ENCODE measurements around the gene H2AZ2. TPM values are rescaled to one million over a fixed set of nuclear protein-coding genes. Genes with fewer than 3 reads are reported as not detected.
"Not testable (repeated sequence)": the region's sequence is repeated elsewhere in the genome, so short reads cannot be mapped to it uniquely, and the experiment has no call there.

The H2AZ2 gene
- total RNA-seq, 1 donor from 2014 or later: 96.0 TPM

- Histone ChIP-seq H3K27me3 (ENCODE audit: control insufficient read depth in 3 of 3, insufficient read depth in 3 of 3, low read length in 3 of 3) (no peaks in the 10 kb centered on the region), H3K36me3 (ENCODE audit: control insufficient read depth in 3 of 3, insufficient read depth in 3 of 3, low read length in 3 of 3) (no peaks in the 10 kb centered on the region), H3K9ac (ENCODE audit: low read depth in 1 of 3, low read length in 3 of 3) (peak overlapping the region in 1 of 3 donors; percentile 90), H3K4me3 (ENCODE audit: low read length in 3 of 3) (no peak overlapping the region), H3K4me1 (ENCODE audit: control insufficient read depth in 3 of 3, insufficient read depth in 3 of 3, low read length in 3 of 3) (peaks cover 5 to 8% (median 6%) of the 10 kb centered on the region in 3 donors), H3K27ac (ENCODE audit: low read depth, low read length) (no peak overlapping the region), H3K9me3 (ENCODE audit: control insufficient read depth in 3 of 3, low read length in 3 of 3) (no peaks in the 10 kb centered on the region)
These were observed 1.5 kb upstream of the H2AZ2 start for GRCh38 chr7:44849259-44849884.

GRCh38 chr7:44847509-44847919 is 373 bp downstream of the H2AZ2 start:
- Histone ChIP-seq H3K4me3 (ENCODE audit: low read length in 3 of 3) (peak overlapping the region; percentile 81 to 93 (median 89)), H3K36me3 (ENCODE audit: control insufficient read depth in 3 of 3, insufficient read depth in 3 of 3, low read length in 3 of 3) (no peaks in the 10 kb centered on the region), H3K9me3 (ENCODE audit: control insufficient read depth in 3 of 3, low read length in 3 of 3) (no peaks in the 10 kb centered on the region), H3K27ac (ENCODE audit: low read depth, low read length) (peak overlapping the region; percentile 89), H3K9ac (ENCODE audit: low read depth in 1 of 3, low read length in 3 of 3) (peak overlapping the region; percentile 87 to 96 (median 91)), H3K4me1 (ENCODE audit: control insufficient read depth in 3 of 3, insufficient read depth in 3 of 3, low read length in 3 of 3) (peaks cover 8 to 14% (median 13%) of the 10 kb centered on the region in 3 donors), H3K27me3 (ENCODE audit: control insufficient read depth in 3 of 3, insufficient read depth in 3 of 3, low read length in 3 of 3) (no peaks in the 10 kb centered on the region)

GRCh38 chr7:44846816-44847508 is 925 bp downstream of the H2AZ2 start:
- H3K4me3 ChIP-seq (ENCODE audit: low read length in 3 of 3): peak overlapping the region; percentile 81 to 93 (median 89)
- H3K9me3 ChIP-seq (ENCODE audit: control insufficient read depth in 3 of 3, low read length in 3 of 3): no peaks in the 10 kb centered on the region
- H3K4me1 ChIP-seq (ENCODE audit: control insufficient read depth in 3 of 3, insufficient read depth in 3 of 3, low read length in 3 of 3): peaks cover 8 to 14% (median 14%) of the 10 kb centered on the region in 3 donors
- H3K27ac ChIP-seq (ENCODE audit: low read depth, low read length): peak overlapping the region; percentile 89
- peak overlapping the region; percentile 87 to 96 (median 91) for H3K9ac ChIP-seq (ENCODE audit: low read depth in 1 of 3, low read length in 3 of 3)
- H3K27me3 ChIP-seq (ENCODE audit: control insufficient read depth in 3 of 3, insufficient read depth in 3 of 3, low read length in 3 of 3): no peaks in the 10 kb centered on the region
- H3K36me3 ChIP-seq (ENCODE audit: control insufficient read depth in 3 of 3, insufficient read depth in 3 of 3, low read length in 3 of 3): no peaks in the 10 kb centered on the region

- H3K4me1 ChIP-seq (ENCODE audit: control insufficient read depth in 3 of 3, insufficient read depth in 3 of 3, low read length in 3 of 3): peaks cover 8 to 14% (median 14%) of the 10 kb centered on the region in 3 donors
- H3K27ac ChIP-seq (ENCODE audit: low read depth, low read length): peak overlapping the region; percentile 89
- H3K36me3 ChIP-seq (ENCODE audit: control insufficient read depth in 3 of 3, insufficient read depth in 3 of 3, low read length in 3 of 3); H3K27me3 ChIP-seq (ENCODE audit: control insufficient read depth in 3 of 3, insufficient read depth in 3 of 3, low read length in 3 of 3); H3K9me3 ChIP-seq (ENCODE audit: control insufficient read depth in 3 of 3, low read length in 3 of 3): not testable (repeated sequence)
- H3K9ac ChIP-seq (ENCODE audit: low read depth in 1 of 3, low read length in 3 of 3): peak overlapping the region in 2 of 3 donors; percentile 87 to 91
- H3K4me3 ChIP-seq (ENCODE audit: low read length in 3 of 3): peak overlapping the region in 2 of 3 donors; percentile 81 to 89
These were observed 1.5 kb downstream of the H2AZ2 start for GRCh38 chr7:44846390-44846789.

- Histone ChIP-seq H3K9ac (ENCODE audit: low read depth in 1 of 3, low read length in 3 of 3) (peak overlapping the region in 1 of 3 donors; percentile 43), H3K4me1 (ENCODE audit: control insufficient read depth in 3 of 3, insufficient read depth in 3 of 3, low read length in 3 of 3) (peaks cover 8 to 14% (median 14%) of the 10 kb centered on the region in 3 donors), H3K9me3 (ENCODE audit: control insufficient read depth in 3 of 3, low read length in 3 of 3) (no peaks in the 10 kb centered on the region), H3K27me3 (ENCODE audit: control insufficient read depth in 3 of 3, insufficient read depth in 3 of 3, low read length in 3 of 3) (no peaks in the 10 kb centered on the region), H3K36me3 (ENCODE audit: control insufficient read depth in 3 of 3, insufficient read depth in 3 of 3, low read length in 3 of 3) (peaks cover 2 to 6% (median 4%) of the 10 kb centered on the region in 3 donors), H3K27ac (ENCODE audit: low read depth, low read length) (no peak overlapping the region), H3K4me3 (ENCODE audit: low read length in 3 of 3) (no peak overlapping the region)
These were observed 2.4 kb downstream of the H2AZ2 start for GRCh38 chr7:44845451-44845850.

- peaks cover 3 to 14% (median 14%) of the 10 kb centered on the region in 3 donors for H3K4me1 ChIP-seq (ENCODE audit: control insufficient read depth in 3 of 3, insufficient read depth in 3 of 3, low read length in 3 of 3)
- not testable (repeated sequence) for H3K27me3 ChIP-seq (ENCODE audit: control insufficient read depth in 3 of 3, insufficient read depth in 3 of 3, low read length in 3 of 3); H3K4me3 ChIP-seq (ENCODE audit: low read length in 3 of 3); H3K9me3 ChIP-seq (ENCODE audit: control insufficient read depth in 3 of 3, low read length in 3 of 3); H3K27ac ChIP-seq (ENCODE audit: low read depth, low read length); H3K9ac ChIP-seq (ENCODE audit: low read depth in 1 of 3, low read length in 3 of 3)
- peaks cover 4 to 16% (median 14%) of the 10 kb centered on the region in 3 donors for H3K36me3 ChIP-seq (ENCODE audit: control insufficient read depth in 3 of 3, insufficient read depth in 3 of 3, low read length in 3 of 3)
These were observed 4.4 kb downstream of the H2AZ2 start for GRCh38 chr7:44843440-44843839.

GRCh38 chr7:44842675-44843074 is 5.2 kb downstream of the H2AZ2 start:
- peaks cover 3 to 14% (median 14%) of the 10 kb centered on the region in 3 donors for H3K4me1 ChIP-seq (ENCODE audit: control insufficient read depth in 3 of 3, insufficient read depth in 3 of 3, low read length in 3 of 3)
- not testable (repeated sequence) for H3K9me3 ChIP-seq (ENCODE audit: control insufficient read depth in 3 of 3, low read length in 3 of 3); H3K27me3 ChIP-seq (ENCODE audit: control insufficient read depth in 3 of 3, insufficient read depth in 3 of 3, low read length in 3 of 3); H3K9ac ChIP-seq (ENCODE audit: low read depth in 1 of 3, low read length in 3 of 3); H3K27ac ChIP-seq (ENCODE audit: low read depth, low read length); H3K4me3 ChIP-seq (ENCODE audit: low read length in 3 of 3)
- peaks cover 4 to 16% (median 16%) of the 10 kb centered on the region in 3 donors for H3K36me3 ChIP-seq (ENCODE audit: control insufficient read depth in 3 of 3, insufficient read depth in 3 of 3, low read length in 3 of 3)

GRCh38 chr7:44838751-44839150 is 9.1 kb downstream of the H2AZ2 start:
- Histone ChIP-seq H3K4me3 (ENCODE audit: low read length in 3 of 3) (no peak overlapping the region), H3K4me1 (ENCODE audit: control insufficient read depth in 3 of 3, insufficient read depth in 3 of 3, low read length in 3 of 3) (peaks cover 3 to 4% (median 3%) of the 10 kb centered on the region in 3 donors), H3K27me3 (ENCODE audit: control insufficient read depth in 3 of 3, insufficient read depth in 3 of 3, low read length in 3 of 3) (no peaks in the 10 kb centered on the region), H3K36me3 (ENCODE audit: control insufficient read depth in 3 of 3, insufficient read depth in 3 of 3, low read length in 3 of 3) (peaks cover 5 to 29% (median 26%) of the 10 kb centered on the region in 3 donors), H3K9ac (ENCODE audit: low read depth in 1 of 3, low read length in 3 of 3) (no peak overlapping the region), H3K27ac (ENCODE audit: low read depth, low read length) (no peak overlapping the region), H3K9me3 (ENCODE audit: control insufficient read depth in 3 of 3, low read length in 3 of 3) (no peaks in the 10 kb centered on the region)

- H3K4me3 ChIP-seq (ENCODE audit: low read length in 3 of 3): no peak overlapping the region
- H3K36me3 ChIP-seq (ENCODE audit: control insufficient read depth in 3 of 3, insufficient read depth in 3 of 3, low read length in 3 of 3): peaks cover 12 to 49% (median 42%) of the 10 kb centered on the region in 3 donors
- H3K27ac ChIP-seq (ENCODE audit: low read depth, low read length): no peak overlapping the region
These were observed 20.3 kb downstream of the H2AZ2 start for GRCh38 chr7:44827567-44827966.

GRCh38 chr7:44824894-44825526 is 22.9 kb downstream of the H2AZ2 start:
- Histone ChIP-seq H3K9me3 (ENCODE audit: control insufficient read depth in 3 of 3, low read length in 3 of 3) (no peaks in the 10 kb centered on the region), H3K4me1 (ENCODE audit: control insufficient read depth in 3 of 3, insufficient read depth in 3 of 3, low read length in 3 of 3) (no peaks in the 10 kb centered on the region), H3K36me3 (ENCODE audit: control insufficient read depth in 3 of 3, insufficient read depth in 3 of 3, low read length in 3 of 3) (peaks cover 14 to 33% (median 32%) of the 10 kb centered on the region in 3 donors), H3K27me3 (ENCODE audit: control insufficient read depth in 3 of 3, insufficient read depth in 3 of 3, low read length in 3 of 3) (no peaks in the 10 kb centered on the region), H3K9ac (ENCODE audit: low read depth in 1 of 3, low read length in 3 of 3) (no peak overlapping the region), H3K27ac (ENCODE audit: low read depth, low read length) (no peak overlapping the region), H3K4me3 (ENCODE audit: low read length in 3 of 3) (no peak overlapping the region)

More at GRCh38 chr7:44827567-44827966, 20.3 kb downstream of the H2AZ2 start:
- Histone ChIP-seq H3K9me3 (ENCODE audit: control insufficient read depth in 3 of 3, low read length in 3 of 3) (no peaks in the 10 kb centered on the region), H3K27me3 (ENCODE audit: control insufficient read depth in 3 of 3, insufficient read depth in 3 of 3, low read length in 3 of 3) (no peaks in the 10 kb centered on the region), H3K9ac (ENCODE audit: low read depth in 1 of 3, low read length in 3 of 3) (no peak overlapping the region), H3K4me1 (ENCODE audit: control insufficient read depth in 3 of 3, insufficient read depth in 3 of 3, low read length in 3 of 3) (no peaks in the 10 kb centered on the region)

Data from skeletal muscle tissue (tissue), 4 donors.